ENCODE data around the gene ARHGAP26.

DNA sequence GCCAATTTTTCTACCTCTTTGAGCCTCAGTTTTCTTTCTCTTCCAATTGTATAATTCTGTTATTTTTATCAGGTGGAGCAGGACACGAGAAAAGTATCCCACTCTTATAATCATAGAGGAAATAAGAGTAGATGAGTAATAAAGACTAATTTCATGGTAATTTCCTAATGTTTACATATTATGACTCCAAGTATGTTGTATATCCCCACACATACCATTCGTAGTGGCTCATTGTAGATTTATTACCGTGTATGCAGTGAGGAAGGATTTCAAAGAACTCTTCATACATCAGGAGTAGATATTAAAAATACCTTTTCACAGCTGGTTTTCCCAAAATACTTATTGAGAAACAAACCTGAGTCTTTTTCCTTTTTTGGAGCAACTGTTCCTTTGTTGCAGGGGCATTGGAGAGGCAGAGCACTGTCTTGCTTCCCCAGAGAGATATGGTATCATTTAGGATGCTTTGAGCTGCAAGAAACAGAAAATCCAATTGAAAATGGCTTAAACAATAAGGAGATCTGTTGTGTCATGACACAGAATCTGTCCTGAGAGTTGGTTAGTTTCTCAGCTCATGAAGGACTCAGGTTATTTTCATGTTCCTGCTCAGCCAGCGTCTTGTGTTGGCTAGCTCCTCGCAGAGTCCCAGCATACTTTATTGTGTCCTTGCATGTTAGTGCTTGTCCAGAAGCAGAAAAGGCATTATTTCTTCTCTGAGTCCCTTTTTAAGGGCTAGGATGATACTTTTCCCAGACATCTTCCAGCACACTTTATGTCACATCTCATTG lies 291.2 kb downstream of the ARHGAP26 start:
- TF ChIP-seq, protein P1, sequence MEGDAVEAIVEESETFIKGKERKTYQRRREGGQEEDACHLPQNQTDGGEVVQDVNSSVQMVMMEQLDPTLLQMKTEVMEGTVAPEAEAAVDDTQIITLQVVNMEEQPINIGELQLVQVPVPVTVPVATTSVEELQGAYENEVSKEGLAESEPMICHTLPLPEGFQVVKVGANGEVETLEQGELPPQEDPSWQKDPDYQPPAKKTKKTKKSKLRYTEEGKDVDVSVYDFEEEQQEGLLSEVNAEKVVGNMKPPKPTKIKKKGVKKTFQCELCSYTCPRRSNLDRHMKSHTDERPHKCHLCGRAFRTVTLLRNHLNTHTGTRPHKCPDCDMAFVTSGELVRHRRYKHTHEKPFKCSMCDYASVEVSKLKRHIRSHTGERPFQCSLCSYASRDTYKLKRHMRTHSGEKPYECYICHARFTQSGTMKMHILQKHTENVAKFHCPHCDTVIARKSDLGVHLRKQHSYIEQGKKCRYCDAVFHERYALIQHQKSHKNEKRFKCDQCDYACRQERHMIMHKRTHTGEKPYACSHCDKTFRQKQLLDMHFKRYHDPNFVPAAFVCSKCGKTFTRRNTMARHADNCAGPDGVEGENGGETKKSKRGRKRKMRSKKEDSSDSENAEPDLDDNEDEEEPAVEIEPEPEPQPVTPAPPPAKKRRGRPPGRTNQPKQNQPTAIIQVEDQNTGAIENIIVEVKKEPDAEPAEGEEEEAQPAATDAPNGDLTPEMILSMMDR (conservative IDR thresholded peaks at IDR 0.05 in 1 of 2, IDR thresholded peaks at IDR 0.05 in 1 of 2; ENCODE audit: low read depth in 1 of 2, low read length in 2 of 2), result no peak
- TF ChIP-seq EZH2 (IDR thresholded peaks at IDR 0.05; ENCODE audit: low read length, missing control alignments), result no peak
